Measurements from ENCODE around the gene SH3RF1.

The SH3RF1 gene

DNA sequence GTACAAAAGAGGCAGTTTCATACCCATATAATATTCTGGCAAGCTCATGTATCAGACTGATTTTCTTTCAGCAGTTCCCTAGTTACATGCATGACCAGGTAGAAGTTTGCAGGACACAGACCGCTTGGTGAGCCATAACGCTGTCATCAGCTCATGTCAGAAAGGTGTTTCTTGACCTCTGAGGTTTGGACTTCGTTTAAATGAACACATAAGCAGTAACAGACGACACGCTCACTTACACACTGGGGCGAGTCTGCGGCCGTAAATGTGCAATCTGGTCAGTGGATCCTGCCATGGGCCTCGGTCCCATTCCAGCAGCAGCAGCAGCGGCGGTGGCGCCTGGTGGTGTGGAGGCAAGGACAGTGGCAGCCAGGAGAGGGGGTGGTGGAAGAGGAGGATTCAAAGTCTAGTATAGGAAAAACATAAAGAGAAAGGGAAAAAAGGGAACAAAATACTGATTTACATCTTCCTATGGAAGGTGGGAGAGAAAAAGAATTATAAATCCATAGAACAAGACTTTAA, 148.8 kb downstream of the SH3RF1 start:
- no peaks in the 10 kb centered on the region for H3K27me3 ChIP-seq (ENCODE audit: control insufficient read depth, insufficient read depth, low read length)
- no peaks in the 10 kb centered on the region for H3K4me1 ChIP-seq
- no peak overlapping the region for H3K4me3 ChIP-seq (ENCODE audit: low read depth, low read length)
- no peaks in the 10 kb centered on the region for H3K9me3 ChIP-seq (ENCODE audit: control insufficient read depth, low read length)
- H3K9ac ChIP-seq: no peak overlapping the region
- H3K4me2 ChIP-seq (ENCODE audit: low read length): no peak overlapping the region
- H3K79me2 ChIP-seq: no peaks in the 10 kb centered on the region
- H2AFZ ChIP-seq: no peak overlapping the region
- no peaks in the 10 kb centered on the region for H3K36me3 ChIP-seq (ENCODE audit: control insufficient read depth, insufficient read depth, low read length)
- no peak overlapping the region for H3K27ac ChIP-seq
- TF ChIP-seq, protein P1, sequence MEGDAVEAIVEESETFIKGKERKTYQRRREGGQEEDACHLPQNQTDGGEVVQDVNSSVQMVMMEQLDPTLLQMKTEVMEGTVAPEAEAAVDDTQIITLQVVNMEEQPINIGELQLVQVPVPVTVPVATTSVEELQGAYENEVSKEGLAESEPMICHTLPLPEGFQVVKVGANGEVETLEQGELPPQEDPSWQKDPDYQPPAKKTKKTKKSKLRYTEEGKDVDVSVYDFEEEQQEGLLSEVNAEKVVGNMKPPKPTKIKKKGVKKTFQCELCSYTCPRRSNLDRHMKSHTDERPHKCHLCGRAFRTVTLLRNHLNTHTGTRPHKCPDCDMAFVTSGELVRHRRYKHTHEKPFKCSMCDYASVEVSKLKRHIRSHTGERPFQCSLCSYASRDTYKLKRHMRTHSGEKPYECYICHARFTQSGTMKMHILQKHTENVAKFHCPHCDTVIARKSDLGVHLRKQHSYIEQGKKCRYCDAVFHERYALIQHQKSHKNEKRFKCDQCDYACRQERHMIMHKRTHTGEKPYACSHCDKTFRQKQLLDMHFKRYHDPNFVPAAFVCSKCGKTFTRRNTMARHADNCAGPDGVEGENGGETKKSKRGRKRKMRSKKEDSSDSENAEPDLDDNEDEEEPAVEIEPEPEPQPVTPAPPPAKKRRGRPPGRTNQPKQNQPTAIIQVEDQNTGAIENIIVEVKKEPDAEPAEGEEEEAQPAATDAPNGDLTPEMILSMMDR (IDR thresholded peaks at IDR 0.05): no peak

DNA sequence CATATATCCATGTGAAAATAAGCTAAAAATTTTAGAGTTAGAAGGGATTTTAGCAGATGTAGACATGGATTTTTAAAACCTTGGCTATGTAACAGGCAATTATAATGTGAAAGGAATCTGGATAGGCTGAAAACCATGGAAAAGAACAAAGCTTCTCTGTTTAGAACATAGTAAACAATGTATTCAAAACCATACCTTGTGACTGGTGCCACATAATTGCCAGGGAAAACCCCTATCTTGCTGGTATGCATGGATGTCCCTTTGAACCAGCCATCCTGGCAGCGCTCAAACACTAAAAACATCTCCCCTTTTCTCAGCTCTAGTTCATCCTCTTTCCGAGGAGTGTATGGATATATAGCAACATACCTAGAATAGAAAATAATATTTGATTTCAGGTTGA, 150.1 kb downstream of the SH3RF1 start:
- Histone ChIP-seq H3K79me2 (no peaks in the 10 kb centered on the region), H3K27me3 (ENCODE audit: control insufficient read depth, insufficient read depth, low read length) (no peaks in the 10 kb centered on the region), H3K4me3 (ENCODE audit: low read depth, low read length) (no peak overlapping the region), H3K27ac (no peak overlapping the region), H3K9me3 (ENCODE audit: control insufficient read depth, low read length) (no peaks in the 10 kb centered on the region), H3K4me2 (ENCODE audit: low read length) (no peak overlapping the region), H3K36me3 (ENCODE audit: control insufficient read depth, insufficient read depth, low read length) (no peaks in the 10 kb centered on the region), H3K9ac (no peak overlapping the region), H3K4me1 (no peaks in the 10 kb centered on the region), H2AFZ (no peak overlapping the region)
- TF ChIP-seq, protein P1 (IDR thresholded peaks at IDR 0.05): no peak

- TF ChIP-seq, protein P1 (IDR thresholded peaks at IDR 0.05): no peak
Measured at GRCh38 chr4:169119536-169119935, 151.2 kb downstream of the SH3RF1 start.

DNA sequence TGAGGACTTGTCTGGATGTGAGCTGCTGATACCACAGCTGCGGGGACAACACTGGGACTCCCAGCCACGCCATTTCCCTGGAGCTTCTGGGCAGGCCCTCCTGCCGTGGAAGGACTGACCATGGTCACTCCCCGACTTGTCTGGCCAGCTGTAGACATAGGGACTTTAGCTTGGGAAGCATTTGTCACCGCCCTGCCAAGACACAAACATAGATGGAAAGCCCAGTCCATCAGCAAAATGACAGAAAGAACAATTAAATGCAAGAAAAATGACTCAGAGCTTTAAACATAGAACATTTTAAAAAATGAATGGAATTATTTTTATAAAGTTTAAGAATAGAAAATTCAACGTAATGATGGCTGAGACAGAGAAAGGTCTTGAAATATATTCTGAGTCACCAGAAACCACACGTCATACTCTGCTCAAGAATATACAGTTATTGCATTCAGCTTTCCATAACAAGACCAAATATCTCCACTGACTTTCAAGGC, 153.1 kb downstream of the SH3RF1 start:
- Histone ChIP-seq H2AFZ (no peak overlapping the region), H3K79me2 (no peaks in the 10 kb centered on the region), H3K9me3 (ENCODE audit: control insufficient read depth, low read length) (no peaks in the 10 kb centered on the region), H3K4me3 (ENCODE audit: low read depth, low read length) (no peak overlapping the region), H3K36me3 (ENCODE audit: control insufficient read depth, insufficient read depth, low read length) (no peaks in the 10 kb centered on the region), H3K4me2 (ENCODE audit: low read length) (no peak overlapping the region), H3K27ac (no peak overlapping the region), H3K9ac (no peak overlapping the region), H3K27me3 (ENCODE audit: control insufficient read depth, insufficient read depth, low read length) (no peaks in the 10 kb centered on the region), H3K4me1 (no peaks in the 10 kb centered on the region)
- TF ChIP-seq, protein P1 (IDR thresholded peaks at IDR 0.05): no peak

More at GRCh38 chr4:169119536-169119935, 151.2 kb downstream of the SH3RF1 start:
- Histone ChIP-seq H2AFZ (no peak overlapping the region), H3K36me3 (ENCODE audit: control insufficient read depth, insufficient read depth, low read length) (no peaks in the 10 kb centered on the region), H3K9ac (no peak overlapping the region), H3K4me3 (ENCODE audit: low read depth, low read length) (no peak overlapping the region), H3K79me2 (no peaks in the 10 kb centered on the region), H3K4me2 (ENCODE audit: low read length) (no peak overlapping the region), H3K27me3 (ENCODE audit: control insufficient read depth, insufficient read depth, low read length) (no peaks in the 10 kb centered on the region), H3K27ac (no peak overlapping the region), H3K4me1 (no peaks in the 10 kb centered on the region), H3K9me3 (ENCODE audit: control insufficient read depth, low read length) (no peaks in the 10 kb centered on the region)

- Histone ChIP-seq H2AFZ (no peak overlapping the region), H3K9me3 (ENCODE audit: control insufficient read depth, low read length) (no peaks in the 10 kb centered on the region), H3K79me2 (no peaks in the 10 kb centered on the region), H3K9ac (no peak overlapping the region), H3K4me3 (ENCODE audit: low read depth, low read length) (no peak overlapping the region), H3K27ac (no peak overlapping the region), H3K36me3 (ENCODE audit: control insufficient read depth, insufficient read depth, low read length) (no peaks in the 10 kb centered on the region), H3K4me1 (no peaks in the 10 kb centered on the region), H3K4me2 (ENCODE audit: low read length) (no peak overlapping the region), H3K27me3 (ENCODE audit: control insufficient read depth, insufficient read depth, low read length) (no peaks in the 10 kb centered on the region)
- TF ChIP-seq, protein P1 (IDR thresholded peaks at IDR 0.05): no peak
Measured at GRCh38 chr4:169116270-169116901, 154.4 kb downstream of the SH3RF1 start.
